Activated effector memory CD4-positive, alpha-beta T cell treated with anti-CD3 and anti-CD28 coated beads, Interleukin-2, amount 50 U/mL, for 16 hours (primary cell): ENCODE data around the gene ATP5ME.
"Not testable (repeated sequence)": the region's sequence is repeated elsewhere in the genome, so short reads cannot be mapped to it uniquely, and the experiment has no call there.

Experiments
- DNase-seq: peaks from one replicate; pipeline ENCODE4 v3.0.0-alpha.2; 2020

The ATP5ME gene

DNA sequence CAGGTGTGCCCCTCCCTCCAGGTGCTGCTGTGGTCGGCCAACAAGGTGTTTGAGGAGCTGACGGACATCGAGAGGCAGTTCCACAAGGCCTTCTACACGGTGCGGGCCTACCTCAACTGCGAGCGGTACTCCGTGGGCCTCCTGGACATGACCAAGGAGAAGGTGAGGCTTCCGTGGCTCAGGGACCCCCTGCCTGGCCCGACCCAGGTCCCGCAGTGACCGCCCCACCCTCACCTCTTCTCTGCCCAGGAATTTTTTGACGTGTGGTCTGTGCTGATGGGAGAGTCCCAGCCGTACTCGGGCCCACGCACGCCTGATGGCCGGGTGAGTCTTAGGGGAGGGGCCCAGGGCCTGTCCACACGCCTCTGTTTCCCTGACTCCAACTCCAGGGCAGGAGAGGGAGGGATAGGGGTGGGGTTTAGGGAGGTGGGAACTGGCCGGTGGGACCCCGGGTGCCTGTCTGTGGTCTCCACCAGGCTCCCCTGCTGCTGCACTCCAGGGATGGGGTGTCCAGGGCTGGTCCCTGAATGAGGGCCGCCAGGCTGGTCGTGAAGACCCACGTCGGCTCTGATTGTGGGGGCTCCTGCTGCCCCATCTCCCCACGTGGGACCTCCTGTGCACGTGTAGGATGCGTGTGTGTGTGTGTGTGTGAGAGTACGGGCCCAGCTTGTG is 20.1 kb downstream of the ATP5ME start:
- DNase-seq = no peak

GRCh38 chr4:653080-653821 is 20.8 kb downstream of the ATP5ME start:
- DNase-seq = no peak

DNA sequence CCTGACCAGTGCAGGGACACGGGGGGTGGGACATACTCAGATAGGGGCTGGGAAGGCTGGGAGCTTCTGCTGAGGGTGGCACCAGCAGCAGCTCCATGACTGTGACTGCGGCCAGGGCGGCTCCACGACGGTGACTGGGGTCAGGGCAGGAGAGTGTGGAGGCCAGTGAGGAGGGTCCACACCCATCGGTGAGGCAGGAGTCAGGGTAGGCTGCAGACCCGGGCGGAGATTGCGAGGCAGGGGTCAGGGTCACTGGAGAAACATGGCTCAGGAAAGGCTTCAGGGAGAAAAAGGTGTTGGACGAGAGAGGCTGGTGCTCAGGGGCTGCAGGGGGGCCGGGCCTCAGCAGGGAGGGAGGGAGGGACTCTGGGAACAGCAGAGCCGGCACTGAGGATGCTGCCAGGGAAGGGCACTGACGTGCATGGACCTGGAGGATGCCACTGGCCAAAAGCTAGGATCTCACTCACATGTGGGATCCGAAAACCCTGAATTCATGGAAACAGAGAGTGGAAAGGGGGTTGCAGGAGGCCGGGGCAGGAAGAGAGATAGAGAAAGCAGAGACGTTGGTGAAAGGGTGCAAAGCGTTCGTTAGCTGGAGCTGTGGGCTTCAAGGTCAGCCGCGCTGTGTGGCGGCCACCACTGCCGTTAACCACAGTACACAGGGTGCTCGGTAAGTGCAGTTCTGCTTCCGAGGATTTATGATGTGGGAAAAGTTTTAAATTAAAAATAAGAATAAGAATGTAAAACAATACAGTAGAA is 22.0 kb downstream of the ATP5ME start:
- no peak for DNase-seq

DNA sequence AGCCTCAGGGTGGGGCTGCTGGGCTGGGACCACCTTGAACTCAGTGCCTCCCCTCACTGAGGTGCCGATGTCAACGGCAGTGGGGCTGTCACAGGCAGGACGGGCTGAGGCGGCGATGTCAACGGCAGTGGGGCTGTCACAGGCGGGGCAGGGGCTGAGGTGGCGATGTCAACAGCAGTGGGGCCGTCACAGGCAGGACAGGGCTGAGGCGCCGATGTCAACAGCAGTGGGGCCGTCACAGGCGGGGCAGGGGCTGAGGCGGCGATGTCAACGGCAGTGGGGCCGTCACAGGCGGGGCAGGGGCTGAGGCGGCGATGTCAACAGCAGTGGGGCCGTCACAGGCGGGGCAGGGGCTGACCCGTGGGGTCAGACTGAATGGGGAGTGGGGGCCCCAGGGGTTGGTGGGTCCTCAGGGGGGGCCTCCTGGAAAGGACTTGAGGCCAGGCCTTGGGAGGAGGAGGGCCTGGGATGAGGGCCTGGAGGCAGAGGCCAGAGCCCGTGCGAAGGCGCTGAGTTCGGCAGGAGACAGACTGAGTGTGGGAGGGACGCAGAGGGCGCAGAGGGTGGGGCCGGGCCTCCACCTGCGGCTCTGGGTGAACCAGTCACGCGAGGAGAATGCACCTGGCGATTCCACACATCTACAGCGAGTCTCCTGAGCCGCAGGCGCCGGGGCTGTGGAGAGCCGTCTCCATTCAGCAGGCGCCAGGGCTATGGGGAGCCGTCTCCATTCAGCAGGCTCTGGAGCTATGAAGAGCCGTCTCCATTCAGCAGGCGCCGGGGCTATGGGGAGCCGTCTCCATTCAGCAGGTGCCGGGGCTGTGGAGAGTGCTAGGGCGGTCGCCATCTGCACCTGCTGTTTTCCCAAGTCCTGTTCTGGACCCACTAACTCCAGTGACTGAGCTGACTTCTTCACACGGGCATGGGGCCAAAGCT is 22.9 kb downstream of the ATP5ME start:
- no peak for DNase-seq

DNA sequence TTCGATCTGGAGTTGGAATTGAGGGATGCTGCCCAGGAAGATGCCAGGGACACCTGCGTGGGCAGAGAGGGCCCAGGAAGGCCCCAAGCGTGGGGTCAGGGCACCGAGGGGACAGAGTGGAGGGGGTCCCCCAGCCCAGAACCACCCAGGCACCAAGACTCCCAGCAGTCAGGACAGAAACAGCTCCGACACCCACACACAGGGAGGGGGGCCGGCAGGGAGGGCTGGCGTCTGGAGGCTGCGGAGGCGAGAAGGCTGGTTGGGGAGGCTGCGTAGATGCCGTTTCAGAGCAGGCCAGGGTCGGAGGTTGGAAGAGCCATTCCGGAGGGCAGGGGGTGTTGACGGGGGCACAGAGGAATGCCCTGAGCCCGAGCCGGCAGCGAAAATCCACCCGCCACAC is 23.6 kb downstream of the ATP5ME start:
- no peak for DNase-seq

- DNase-seq = no peak
Measured at GRCh38 chr4:649751-650310, 24.2 kb downstream of the ATP5ME start.

- DNase-seq = no peak
Measured at GRCh38 chr4:649293-649625, 24.8 kb downstream of the ATP5ME start.

DNA sequence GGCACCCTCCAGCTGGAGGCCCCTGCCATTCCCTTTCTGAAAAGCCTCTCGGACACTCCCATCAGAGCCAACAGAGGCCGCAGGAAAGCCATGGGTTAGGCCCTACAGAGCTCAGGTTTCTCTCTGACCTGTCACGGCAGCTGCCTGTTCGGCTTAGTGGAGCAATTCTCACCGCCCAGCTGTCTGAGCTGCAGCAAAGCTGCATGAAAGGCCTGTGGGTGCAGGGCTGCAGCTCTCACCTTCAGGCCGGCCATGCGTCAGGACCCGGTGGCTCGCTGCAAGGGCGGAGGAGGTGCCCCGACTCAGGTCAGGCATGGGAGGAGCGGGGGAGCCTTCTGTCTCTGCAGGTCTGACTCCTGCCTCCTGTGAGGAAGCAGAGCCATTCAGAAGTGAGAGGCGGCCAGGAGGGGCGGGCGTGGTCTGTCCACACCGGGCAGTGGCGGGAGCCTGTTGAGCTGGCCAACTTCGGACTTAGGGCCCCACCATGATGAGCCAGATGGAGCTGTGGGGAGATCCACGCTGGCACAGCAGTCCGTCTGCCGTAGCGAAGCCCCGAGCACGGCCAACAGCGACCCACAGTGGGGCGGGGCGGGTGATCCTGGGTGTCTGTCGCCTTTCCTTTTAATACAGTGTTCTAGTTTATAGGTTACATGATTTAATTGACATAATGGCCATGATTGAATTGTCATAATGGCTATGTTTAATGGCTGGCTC is 25.3 kb downstream of the ATP5ME start:
- DNase-seq = no peak

GRCh38 chr4:647481-647880 is 26.6 kb downstream of the ATP5ME start:
- no peak for DNase-seq

GRCh38 chr4:646460-646859 is 27.6 kb downstream of the ATP5ME start:
- no peak for DNase-seq

DNA sequence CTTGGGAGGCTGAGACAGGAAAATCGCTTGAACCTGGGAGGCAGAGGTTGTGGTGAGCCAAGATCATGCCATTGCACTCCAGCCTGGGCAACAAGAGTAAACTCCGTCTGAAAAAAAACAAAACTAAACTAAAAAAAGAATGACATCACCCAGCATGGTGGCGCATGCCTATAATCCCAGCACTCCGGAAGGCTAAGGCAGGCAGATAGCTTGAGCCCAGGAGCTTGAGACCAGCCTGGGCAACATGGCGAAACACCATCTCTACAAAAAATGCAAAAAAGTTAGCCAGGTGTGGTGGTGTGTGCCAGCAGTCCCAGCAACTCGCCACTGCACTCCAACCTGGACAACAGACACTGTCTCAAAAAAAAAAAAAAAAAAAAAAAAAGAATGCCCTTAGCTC is 31.7 kb downstream of the ATP5ME start:
- DNase-seq = not testable (repeated sequence)

DNA sequence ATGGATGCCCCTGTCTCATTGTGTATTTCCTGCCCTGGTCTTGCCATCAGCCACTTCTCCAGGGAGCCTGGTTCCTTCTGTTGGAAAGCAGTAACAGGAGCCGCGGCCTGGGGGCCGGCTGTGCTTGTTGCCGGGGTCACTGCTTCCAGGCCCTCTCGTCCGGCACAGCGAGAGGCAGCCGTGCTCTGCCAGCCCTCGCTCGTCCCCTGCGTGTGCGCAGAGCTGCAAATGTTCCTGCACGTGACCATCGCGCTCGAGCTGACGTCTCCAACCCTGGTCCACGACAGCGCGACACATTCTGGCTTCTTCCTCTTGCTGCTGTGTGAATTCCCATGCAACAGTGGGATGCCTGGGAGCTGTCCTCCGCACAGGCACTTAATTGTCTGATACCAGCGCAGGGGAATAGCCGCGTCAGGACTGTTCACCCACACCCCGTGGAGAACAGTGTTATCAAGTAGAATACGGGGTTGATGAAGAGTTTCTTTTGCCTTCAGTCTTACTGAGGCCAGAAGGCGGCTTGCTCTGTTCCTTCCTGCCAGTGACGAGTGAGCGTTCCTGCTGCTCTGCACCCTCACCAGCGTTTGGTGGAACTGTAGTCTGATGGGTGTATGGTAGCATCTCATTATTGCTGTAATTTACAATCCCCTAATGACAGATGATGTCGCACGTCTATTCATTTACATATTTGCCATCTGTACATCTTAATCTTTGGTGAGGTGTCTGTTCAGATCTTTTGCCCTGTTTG is 36.4 kb downstream of the ATP5ME start:
- DNase-seq = peak; percentile 46

DNA sequence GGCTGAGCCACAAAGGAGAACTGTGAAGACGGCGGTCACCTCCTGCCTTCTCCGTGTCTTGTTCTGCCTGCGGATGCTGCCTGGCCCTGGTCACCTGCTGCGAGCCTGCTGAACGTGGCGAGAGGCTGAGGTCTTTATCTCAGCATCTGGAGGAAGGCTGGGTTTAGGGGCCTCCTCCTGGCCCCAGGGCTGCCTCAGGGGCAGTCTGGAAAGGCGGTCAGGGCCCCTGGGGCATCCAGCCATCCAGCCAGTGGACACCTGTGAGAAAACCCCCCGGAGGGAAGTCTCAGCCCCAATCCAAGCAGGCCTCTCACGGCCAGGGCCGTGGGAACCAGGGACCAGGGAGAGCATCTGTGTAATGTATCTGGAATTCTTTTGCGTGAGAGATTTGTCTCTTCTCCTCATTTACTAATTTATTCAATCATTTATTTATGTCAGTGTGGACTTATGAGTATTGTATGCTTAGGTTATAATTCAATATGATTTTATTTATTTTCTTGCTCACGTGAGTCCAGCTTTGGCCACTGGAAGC is 37.4 kb downstream of the ATP5ME start:
- peak; percentile 48 for DNase-seq

DNA sequence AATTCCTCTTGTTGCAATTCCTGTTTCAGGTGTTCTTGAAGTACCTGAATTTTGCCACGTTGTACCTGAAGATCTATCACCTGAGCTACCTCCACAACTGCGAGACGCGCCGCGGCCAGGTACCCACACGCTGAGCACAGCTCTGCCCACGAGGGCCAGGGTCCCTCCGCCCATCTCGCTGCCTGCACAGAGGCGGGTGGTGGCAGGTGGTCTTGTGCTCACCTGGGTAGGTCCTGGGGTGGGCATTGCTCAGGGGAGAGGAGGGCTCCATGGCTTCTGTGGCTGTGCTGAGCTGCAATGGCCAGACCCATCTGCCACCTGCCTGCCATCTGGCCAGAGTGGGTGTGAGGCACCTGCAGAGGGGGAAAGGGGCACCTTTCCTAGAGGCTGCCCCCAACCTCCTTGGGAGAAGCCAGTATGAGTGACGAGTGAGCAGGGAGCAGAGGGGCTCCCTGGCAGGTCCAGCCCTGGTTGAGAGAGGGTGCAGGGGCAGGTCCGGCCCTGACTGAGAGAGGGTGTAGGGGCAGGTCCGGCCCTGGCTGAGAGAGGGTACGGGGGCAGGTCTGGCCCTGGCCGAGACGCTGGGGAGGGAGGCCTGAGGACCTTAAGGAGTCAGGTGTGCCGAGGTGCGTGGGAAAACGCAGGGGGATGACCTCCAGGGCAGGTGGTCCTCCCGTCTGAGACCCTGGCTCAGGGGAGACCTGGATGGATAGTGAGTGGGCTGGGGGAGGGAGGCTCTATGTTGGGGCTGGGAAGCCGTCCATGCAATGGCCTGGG is 38.0 kb downstream of the ATP5ME start:
- DNase-seq = peak; percentile 58

- peak; percentile 45 for DNase-seq
Measured at GRCh38 chr4:635066-635835, 38.8 kb downstream of the ATP5ME start.

- peak; percentile 47 for DNase-seq
Measured at GRCh38 chr4:634599-634985, 39.5 kb downstream of the ATP5ME start.

- peak; percentile 51 for DNase-seq
Measured at GRCh38 chr4:633976-634598, 40.0 kb downstream of the ATP5ME start.

DNA sequence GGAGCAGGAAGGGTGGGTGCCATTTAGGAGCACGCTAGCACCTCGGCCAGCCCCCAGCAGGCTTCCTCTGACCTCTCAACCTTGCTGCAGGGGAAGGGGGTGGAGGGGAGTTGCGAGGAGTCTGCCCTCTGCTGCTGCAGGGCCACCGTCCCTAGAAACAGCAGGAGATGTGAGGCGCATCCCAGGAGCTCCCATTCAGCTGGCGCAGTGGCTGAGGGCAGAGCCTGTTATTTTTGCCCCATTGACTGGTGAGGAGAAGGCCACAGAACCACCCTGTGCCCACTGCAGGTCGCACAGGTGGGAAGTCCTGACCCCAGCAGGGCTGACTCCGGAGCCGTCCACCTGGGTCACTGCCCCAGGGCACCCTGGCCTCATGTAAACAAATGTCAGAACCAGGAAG is 40.7 kb downstream of the ATP5ME start:
- peak; percentile 33 for DNase-seq

DNA sequence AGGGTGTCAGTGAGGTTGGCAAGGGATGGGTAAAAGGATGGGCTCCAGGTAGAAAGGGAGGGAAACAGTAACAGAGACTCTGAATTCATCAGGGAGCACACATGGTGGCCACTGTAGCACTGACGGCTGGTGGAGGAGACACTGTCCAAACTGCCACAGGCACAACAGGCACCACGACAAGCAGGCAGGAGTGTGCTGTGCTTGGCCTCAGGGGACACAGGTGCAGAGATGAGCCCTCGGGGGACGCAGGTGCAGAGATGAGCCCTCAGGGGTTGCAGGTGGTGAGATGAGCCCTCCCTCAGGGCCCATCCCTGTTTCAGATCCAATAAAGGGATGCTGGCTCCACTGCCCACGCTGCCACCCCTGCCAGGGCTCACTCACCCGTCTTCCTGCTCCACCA is 41.1 kb downstream of the ATP5ME start:
- DNase-seq = no peak
